GM20431 (cell line): Measurements from ENCODE around the gene PIK3CA.

Experiments used
- in situ Hi-C: fragments of 300-500 bp; cut with MseI, MboI; formaldehyde crosslinking; loops from one replicate; pipeline ENCODE4 v1.15.0; 2020; ENCODE audit warnings: low sequenced_read_pairs; ENCODE audit not compliant: unreplicated experiment

PIK3CA gene

DNA sequence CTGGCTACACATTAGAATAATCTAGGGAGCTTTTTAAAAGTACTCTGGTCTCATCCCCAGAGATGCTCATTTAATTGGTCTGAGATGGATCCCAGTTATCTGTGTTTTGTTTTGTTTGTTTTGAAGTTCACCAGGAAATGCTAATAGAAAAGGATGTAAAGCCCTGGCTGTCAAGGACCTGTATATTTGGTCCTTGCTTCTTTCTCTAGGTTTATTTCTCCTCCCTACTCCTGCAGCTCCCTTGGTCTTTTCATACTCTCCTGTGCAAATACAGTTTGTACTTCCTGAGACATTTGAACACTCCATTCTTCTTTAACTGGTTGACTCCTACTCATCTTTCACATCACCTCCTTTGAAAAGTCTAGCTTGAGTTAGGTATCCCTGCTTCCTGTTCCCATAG, 3.3 kb downstream of the PIK3CA start:
- in situ Hi-C loops, result no loop called here

DNA sequence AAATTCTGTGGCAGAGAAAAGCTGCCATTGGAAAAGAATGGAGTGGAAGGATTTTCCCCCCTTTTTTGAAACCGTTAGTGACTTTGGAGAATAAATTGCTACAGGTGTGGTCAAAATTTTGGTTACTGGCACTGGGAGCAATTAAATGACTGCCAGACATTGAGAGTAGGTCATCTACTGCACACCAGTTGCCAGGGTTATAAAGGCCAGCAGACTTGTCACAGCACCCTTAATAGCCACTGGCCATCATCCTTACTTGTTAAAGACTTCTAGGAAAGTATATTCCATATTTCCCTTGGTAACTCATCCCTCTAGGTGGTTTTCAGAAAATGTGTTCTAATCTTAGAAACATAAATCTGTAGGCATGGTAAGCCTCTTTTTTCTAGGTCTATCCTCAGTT, 8.0 kb downstream of the PIK3CA start:
- in situ Hi-C loops, result no loop called here

- in situ Hi-C loops, result no loop called here
Observed at GRCh38 chr3:179156775-179157174, 8.6 kb downstream of the PIK3CA start.

- in situ Hi-C loops, result no loop called here
Observed at GRCh38 chr3:179158336-179159039, 10.3 kb downstream of the PIK3CA start.

- in situ Hi-C loops, result no loop called here
Observed at GRCh38 chr3:179163503-179163902, 15.3 kb downstream of the PIK3CA start.

DNA sequence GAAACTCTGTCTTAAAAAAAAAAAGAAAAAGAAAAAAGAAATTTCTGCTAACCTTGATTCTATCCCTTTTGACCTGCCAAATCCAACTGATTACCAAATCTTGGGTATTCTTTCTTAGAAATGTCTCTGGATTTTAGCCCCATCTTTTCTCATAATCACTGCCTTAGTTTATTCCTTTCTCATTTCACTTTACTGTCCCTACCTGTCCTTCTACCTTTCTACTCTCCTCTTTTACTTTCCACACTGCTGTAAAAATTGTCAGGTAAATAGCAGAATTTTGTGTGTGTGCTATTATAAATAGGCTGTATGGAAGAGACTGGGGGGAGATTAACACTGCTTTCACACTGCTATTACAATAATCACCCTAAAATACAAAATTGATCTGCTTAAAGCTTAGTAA, 16.7 kb downstream of the PIK3CA start:
- in situ Hi-C loops, result no loop called here

- in situ Hi-C loops, result no loop called here
Observed at GRCh38 chr3:179166561-179167201, 18.5 kb downstream of the PIK3CA start.

DNA sequence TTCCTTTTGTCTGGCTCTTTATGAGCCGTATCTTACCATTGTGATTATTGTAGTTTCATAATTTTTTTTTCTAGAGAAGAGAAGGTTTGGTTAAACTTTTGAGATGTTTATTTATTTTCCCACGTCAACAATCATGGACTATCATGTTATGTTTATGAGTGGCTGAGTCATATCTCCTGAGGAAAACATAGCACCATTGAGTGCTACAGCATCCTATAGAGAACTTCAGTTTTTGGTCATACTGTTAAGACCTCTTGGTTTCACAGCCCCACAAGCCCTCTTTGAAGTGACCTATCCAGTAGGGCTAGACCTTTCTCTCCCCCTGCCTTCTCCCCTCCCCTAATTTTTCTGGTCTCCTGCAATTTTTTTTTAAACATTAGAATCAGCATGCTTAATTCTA, 20.8 kb downstream of the PIK3CA start:
- in situ Hi-C loops, result no loop called here

GRCh38 chr3:179172546-179172945, 24.4 kb downstream of the PIK3CA start:
- in situ Hi-C loops, result no loop called here

DNA sequence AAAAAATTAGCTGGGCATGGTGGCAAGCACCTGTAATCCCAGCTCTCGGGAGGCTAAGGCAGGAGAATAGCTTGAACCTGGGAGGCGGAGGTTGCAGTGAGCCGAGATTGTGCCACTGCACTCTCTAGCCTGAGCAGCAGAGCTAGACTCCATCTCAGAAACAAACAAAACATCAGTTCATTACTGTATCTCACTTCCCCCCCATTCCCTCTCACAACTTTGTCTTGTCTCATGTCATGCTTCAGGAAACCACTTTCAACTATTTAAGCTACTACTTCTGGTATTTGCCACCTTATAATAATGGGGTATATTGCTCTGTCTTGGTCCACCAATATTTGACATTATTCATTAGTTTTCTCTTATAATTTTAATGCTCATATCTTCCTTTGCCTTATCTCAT, 26.2 kb downstream of the PIK3CA start:
- in situ Hi-C loops, result no loop called here

- in situ Hi-C loops, result no loop called here
Observed at GRCh38 chr3:179174898-179175297, 26.7 kb downstream of the PIK3CA start.

- in situ Hi-C loops, result no loop called here
Observed at GRCh38 chr3:179175358-179175757, 27.2 kb downstream of the PIK3CA start.

DNA sequence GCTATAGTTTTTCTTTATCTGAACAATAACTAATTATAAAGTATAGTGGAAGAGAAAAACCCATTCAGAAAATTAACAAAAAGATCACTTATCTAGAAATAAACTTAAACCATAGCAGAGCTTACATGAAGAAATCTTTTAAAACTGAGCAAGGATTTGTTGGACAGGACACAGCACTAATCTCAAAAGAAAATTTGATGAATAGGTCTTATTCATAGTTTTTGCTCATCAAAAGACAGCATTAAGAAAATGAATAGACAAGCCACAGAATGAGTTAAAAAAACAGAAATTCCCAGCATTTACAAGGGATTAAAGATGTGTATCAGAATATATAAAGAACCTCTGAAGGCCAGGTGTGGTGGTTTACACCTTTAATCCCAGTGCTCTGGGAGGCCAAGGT, 29.5 kb downstream of the PIK3CA start:
- in situ Hi-C loops, result no loop called here

DNA sequence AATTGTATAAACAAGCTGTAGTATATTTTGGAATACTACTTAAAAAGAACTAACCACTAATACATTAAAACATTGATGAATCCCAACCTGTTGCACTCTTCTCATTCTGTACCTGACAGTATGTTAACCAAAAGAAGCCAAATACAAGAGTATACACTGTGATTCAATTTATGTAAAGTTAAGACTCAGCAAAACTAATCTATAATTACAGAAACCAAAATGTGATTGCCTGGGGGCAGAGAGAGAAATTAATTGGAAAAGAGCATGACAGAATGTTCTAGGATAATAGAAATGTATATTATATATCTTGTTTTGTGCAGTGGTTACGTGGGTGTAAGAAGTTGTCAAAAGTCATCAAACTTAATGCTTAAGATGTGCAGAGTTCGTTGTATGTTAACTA, 31.1 kb downstream of the PIK3CA start:
- in situ Hi-C loops, result no loop called here

DNA sequence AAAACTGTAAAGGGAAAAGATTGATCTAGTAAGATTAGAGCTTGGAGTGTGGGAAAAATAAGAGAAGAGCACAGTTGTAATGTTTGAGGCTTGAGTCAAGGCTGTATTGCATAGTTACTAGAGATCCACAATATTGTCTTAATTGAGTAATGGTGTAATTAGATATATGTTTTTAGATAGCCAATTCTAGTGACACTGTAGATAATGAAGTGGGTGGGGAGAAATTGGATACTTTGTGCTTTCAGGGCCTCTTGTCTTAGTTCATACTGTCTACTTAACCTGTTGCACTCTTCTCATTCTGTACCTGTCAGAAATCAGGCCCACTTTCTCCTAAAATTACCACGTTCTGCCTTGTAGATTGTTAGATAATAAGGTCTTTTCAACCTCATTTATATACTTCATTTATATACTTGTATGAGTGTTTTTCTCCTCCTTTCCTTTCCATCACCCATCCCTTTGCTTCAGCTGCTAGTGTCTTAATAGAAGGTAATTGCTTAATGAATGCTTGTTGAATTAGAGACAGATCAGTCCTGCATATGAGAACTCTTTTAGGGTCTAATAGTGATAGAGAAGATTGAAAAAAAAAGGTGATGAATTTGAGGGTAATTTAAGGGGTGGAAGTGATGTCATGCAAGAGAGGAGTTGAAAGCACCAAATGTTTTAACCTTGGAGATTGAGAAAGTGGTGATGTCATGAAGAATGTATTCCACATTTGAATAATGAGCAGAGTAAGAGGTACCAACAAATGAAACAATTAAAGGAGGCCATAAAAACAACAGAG, 32.0 kb downstream of the PIK3CA start:
- in situ Hi-C loops, result no loop called here

DNA sequence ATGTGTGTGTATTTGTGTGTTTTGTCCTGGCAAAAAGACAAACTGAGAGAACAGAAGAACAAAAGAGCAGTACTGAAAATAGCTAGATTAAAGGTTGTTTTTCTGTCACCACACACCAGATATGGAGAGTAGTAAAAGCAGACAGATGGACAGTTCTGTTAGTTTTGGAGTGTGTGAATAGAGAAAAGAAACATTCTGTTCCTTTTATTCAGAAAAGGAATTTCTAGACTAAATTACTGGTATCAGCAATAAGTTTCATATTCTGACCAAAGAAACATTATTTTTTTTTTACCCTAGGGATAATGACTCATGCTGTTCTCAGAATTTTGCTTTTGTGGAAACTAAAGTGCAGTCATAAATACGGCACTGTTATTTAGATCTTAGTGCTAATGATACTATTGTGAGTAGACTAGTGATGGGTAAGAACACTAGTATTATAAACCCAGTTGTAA, 32.9 kb downstream of the PIK3CA start:
- in situ Hi-C loops, result no loop called here

DNA sequence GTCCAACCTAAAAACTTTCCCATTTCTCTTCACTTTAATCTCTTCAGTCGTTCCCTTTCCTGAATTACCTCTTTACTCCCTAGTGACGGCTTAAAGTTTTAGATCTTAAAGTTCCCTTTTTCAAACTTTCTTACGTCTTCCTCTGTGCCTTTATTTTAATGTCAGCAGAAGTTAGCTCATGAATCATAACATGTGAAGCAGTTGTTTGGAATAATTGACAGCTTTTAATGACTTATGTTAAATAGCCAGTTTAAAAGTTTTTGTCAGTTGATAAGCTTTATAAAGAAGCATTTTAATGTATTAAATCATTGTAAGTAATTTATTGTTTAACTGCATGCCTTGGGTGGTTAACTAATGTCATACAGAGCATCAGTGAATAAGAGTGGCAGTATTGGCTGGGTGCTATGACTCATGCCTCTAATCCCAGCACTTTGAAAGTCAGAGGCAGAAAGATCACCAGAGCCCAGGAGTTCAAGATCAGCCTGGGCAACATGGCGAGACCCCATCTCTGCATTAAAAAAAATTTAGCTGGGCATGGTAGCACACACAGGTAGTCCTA, 33.9 kb downstream of the PIK3CA start:
- in situ Hi-C loops, result no loop called here

DNA sequence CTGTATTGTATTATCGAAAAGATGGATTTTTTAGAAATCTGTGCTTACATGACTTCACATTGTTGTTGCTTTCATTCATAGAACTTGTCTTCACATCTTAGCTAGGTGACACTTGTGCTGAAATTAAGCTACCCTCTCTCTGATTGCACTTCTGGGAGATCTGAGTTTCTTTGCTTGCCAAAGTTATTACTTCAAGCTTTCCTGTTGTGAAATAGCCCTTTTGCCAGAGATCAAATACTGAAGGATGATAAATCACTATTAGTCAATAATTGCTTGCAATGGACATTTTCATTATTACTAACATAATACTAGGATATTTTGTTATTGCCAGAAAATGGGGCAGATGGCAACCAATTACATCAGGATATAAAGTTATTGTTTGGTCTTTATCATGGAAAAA, 34.7 kb downstream of the PIK3CA start:
- in situ Hi-C loops, result no loop called here

DNA sequence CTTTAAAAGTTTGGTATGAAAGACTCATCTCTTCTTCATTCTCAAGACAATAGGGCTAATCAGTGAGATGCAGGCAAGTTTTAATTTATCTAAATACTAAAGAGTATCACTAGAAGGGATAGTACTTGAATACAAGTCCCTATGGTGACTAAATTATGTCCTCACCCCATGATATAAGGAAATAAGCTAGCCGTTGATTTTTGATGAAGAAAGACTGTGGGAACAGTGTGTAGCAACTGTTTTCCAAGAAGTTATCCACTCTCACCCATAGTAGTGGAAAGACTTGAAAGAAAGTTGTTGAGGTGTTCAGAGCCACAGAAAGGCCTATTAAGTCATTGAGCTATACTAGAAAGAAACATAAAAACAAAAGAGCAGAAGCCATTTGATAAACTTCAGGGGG, 36.7 kb downstream of the PIK3CA start:
- in situ Hi-C loops, result no loop called here

DNA sequence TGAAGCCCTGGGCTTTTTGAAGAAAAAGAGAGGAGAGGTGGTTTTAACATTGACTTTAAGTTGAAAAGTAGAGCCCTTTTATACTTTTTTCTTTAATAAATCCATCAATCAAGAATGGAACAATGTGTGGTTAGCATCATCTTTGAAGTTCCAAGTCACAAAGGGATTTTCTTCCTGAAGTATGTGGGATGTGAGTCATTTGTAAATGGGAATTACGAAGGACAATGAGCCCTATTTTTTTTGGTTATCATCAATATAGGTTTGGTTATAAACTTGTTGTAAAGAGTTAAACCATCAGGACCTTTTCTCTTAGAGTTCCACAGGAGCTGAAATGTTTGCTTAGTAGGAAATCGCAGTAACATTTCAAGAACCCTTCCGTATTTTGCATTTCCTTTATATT, 38.3 kb downstream of the PIK3CA start:
- in situ Hi-C loops, result no loop called here

DNA sequence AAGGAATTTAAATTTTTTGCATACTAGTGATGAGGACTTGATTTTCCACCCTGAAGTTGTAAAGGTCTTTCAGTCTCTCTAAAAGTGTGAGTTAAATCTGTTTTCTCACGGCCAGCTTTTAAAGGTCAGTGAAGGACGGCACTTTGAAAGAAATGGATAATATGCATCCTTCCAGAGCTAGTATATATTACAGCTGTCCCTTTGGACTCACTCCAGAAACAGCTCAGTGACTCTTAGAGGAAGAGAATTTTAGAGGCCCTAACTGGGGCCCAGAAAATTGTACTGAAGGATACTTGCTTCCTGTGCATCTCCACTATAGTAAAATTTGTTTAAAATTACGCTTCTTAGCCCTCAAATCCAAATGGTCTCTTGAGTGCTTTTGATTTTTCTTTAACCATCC, 41.6 kb downstream of the PIK3CA start:
- in situ Hi-C loops, result no loop called here
